ENCODE measurements around the gene EPHX1.

EPHX1 gene

DNA sequence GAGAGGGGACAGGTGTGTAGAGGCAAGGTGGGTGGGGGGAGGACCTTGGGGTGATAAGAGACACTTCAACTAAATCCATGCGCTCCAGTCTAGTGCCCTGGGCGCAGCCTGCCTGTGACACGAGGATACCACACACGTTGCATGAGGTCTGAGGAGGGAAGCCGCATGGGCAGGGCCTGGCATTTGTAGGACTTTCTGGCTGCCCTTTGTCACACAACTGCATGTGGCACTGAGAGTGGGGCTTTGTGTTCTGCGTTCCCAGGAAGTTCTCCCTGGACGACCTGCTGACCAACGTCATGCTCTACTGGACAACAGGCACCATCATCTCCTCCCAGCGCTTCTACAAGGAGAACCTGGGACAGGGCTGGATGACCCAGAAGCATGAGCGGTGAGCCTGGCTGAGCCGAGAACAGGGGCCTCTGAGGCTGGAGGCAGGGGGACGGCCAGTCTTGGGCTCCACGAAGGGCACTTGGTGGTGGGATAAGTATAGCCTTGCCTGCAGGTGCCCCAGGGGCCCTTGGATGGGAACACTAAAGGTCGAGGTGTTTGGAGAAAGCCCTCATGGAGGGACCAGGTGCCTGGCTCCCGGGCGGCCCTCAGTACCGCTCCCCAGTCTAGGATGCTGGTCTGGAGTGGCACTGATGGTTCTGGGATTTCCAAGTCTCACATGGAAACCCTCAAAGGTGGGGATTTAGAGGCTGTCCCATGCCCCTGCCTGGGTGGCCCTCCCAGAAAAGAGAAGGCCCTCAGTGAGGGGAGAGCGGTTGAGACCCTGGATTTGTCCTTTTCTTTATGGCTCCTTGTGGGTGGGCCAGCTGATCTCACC lies 34.5 kb downstream of the EPHX1 start:
- DNase-seq, result no peak

DNA sequence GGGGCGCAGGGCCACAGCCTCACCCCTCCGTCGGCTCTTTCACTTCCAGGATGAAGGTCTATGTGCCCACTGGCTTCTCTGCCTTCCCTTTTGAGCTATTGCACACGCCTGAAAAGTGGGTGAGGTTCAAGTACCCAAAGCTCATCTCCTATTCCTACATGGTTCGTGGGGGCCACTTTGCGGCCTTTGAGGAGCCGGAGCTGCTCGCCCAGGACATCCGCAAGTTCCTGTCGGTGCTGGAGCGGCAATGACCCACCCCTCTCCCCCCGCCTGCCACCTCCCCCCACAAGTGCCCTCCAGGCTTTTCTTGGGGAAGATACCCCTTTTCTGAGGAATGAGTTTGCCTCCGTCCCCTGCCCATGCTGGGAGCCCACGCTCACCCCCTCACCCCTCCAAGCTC lies 35.2 kb downstream of the EPHX1 start:
- DNase-seq, result no peak

DNA sequence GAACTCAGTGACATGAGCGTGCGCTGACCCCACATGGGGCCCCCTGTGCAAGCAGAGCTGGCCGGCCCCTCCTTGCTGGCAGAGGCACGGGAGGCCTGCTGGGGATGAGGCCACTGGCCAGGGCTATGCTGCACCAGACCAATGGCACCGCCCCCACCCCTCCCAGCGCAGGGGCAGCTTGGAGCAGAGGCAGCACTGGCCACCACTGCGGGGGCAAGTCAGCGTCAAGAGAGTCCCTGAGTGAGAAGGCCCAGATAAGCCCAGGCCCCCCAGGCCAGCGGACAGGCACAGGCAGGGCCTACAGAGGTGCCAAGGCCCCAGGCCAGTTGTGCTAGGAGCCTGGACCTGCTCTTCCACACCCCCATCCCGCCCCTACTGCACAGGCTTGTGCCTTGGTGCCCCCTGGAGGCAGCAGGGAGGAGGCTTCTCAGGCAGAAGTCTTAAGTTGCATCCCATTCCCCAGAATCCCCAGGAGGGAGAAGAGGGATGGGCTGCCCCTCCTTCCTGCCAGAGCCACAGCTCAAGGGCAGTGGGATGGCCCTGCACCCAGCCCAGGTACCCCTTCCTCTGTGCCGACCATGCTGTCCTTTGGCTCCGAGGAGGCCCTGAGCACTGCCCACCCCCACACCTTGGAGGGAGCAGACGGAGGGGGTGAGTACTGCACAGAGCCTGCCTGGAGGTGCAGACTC lies 35.8 kb downstream of the EPHX1 start:
- no peak for DNase-seq

DNA sequence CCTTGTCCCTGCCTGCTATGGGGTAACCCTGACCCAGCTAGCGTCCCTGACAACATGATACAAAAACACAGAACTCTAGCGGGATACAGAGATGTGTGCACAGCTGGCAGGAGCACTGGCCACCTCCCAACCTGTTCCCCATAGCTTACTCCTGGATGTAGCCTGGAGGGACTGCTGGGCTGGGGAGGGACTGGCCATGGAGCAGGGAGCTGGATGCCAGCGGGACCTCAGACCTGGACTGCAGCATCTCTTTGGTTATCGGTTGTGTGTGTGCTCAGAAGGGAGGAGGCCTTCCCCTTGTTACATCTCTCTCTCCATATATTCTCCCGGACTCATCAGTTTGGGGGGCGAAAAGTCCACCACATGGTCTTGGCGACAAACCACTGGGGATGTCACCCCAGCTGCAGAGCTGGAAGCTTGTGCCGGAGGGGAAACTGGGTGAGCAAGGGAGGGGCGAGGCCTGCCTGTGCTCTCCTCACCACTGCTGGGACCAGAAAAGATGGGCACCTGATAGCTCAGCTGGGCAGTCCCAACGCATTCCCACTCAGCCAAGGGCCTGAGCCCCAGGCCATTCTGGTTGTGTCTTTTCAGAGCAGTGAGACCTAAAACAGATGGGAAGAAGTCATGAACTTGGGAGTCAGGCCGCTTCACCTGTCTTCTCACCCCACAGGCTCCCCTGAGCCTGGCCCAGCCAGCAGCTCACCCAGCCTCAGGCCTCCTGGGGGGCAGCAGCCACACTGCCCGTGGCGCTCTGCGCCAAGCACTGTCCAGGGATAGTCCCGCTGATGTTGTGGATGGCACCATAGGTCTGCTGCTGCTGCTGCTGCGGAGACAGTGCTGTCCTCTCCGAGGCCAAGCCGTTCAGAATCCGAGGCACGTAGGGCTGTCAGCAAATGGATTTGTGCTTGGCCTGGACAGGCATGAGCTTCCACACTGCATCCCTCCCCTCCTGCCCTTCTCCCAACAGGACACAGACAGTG lies 36.7 kb downstream of the EPHX1 start:
- DNase-seq, result no peak

DNA sequence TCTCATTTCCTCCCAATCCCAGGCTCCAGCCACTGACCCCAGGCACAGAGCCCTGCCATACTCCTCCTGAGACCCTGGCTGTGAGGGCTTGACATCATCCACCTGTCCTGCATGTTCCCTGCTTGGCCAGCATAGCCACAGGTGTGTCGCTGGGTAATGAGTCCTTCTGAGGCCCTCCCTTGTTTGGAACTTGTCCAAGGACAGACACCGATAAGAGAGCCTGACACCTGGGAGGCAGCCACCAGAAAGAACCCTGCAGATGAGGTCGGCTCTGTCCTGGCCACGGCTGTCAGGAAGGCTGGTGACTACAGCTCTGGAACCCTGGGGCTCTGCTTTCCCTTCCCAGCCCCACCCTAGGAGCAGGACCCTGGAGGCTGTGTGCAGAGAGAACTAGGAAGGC lies 37.7 kb downstream of the EPHX1 start:
- no peak for DNase-seq

DNA sequence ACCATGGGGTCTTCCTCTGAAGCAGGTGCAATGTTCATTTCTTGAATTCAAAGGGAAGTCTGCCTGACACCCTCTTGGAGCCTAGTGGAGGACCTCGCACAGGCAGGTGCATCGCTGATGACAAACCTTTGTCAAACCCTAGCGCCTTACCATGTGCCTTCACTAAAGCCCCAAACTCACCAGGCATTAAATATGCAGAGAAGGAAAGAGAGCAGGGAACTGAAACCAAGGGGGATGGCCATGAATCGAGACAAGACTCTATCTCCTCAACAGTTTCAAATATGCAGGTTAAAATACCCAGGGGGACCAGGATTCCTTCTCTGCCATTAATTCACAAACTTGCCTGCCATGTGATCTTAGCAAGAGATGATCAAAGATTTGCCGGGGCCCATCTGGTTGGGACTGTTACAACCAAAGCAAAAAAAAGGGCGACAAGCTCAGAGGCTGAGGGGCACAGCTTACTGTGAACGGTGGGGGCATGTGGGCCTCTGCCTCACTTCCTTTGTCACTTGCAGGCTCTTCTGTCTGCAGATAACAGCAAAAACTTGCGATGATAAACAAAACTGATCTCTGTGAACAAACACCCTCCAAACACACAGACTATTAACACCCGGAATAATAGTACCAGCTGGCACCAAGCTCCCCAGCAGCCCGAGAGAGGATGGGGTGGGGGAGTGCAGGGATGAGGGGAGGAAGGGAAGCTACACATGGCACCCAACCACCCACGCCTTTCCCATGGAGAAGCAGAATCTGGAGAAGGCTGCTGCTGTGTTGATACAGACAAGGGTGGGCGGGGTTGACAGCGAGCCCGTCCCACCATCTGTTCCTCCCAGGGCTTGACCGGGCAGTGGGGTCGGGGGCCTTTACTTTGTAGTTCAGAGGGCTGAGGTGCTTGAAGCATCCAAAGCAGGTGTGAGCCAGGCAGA lies 38.4 kb downstream of the EPHX1 start:
- peak; percentile 42 for DNase-seq

DNA sequence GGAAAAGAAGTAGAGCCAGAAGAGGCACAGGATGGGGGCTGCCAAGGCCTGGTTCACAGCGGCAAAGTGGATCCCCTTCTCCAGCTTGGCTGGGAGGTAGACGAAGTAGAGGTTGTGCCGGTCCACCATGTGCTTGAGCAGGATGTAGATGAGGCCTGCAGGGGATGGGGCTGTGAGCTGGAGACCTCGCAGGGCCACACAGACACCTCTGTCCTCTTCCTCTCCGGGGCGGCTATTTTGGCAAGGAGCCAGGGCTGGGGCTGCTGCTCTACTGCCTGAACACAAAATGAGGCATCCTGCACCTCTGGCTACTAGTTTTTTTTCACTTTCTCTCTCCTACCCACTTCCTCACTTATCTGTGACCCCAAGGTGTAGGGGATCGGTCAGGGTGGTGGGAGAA lies 40.0 kb downstream of the EPHX1 start:
- DNase-seq, result peak; percentile 36

DNA sequence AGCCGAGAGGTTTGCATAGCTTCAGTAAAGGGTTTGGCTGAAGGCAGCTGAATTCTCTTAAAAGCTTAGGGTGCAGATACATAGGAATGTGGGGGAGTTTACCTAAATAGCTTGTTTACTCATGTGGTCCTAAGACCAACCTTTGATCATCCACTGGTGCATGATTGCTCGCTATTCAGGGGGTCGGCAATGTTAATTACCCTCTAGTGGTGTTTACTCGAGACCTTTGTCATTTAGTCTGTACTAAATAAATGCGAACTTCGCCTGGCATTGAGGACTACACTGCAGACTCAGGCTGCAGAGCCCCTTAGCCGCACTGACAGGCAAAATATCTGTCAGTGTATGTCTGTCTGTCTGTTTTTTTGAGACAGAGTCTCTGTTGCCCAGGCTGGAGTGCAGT lies 40.4 kb downstream of the EPHX1 start:
- no peak for DNase-seq

DNA sequence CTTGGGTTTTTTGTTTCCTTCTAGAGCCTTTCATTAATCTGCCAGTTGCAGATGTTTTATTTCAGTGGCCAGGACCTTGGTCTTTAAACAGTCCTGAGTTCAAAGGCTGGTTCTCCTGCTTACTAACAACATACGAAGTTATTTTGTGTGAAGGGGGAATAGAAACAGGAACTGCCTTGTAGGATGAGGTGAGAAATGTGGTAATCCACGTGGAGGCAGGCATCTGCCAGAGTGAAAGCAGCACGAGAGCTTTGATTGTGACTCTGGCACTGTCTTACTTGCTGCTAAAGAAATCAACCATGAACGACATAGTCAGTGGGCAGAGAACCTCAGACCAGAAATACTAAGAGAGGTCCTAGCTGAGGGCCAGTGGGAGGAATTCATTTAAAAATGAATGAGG lies 41.9 kb downstream of the EPHX1 start:
- DNase-seq, result no peak

DNA sequence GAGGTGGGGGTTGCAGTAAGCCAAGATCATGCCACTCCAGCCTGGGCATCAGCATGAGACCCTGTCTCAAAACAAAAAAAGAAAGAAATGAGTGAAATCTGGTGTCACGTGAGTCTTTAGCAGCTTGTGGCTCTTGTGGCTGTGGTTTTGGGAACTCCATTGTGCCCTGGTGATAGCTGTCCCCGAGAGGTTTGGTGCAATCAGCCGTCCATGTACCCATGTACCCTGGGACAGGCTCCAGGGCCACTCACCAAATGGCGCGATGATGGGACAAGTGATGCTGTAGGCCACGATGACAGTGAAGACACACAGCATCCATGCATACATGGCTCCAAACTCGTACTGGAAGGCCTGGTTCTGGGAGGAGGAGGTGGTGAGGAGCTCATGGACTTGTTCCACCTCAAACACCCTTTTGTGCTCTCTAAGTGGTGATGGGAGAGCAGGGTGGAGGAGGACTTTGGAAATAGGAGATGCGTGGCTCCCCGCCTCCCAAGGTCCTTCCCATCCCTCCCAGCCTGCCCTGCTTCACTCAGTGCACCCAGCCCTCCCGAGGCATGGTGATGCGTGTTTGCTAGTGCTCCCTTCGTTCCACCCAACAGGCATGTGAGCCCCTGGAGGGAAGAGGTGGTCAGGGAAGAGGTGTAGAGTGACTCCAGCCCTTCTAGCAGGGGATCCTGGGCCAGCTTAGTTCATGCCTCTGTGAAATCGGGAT lies 42.6 kb downstream of the EPHX1 start:
- DNase-seq, result no peak

DNA sequence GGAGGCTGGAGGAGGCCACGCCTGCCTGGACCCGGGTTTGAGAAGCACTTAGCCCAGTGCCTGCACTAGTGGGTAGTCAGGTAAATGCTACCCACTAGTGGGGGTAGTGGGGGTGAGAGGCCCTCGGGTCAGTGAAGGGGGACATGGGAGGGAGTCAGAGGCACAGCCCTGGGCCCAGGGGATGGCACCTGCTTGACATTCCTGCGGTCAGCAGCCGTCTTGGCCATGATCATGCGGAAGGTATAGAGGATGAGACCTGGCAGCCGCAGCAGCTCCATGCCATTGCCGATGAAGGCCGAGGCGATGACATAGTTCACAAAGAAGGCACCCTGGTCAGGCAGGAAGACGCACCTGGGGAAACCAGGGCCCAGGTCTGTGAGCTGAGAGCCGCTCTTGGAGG lies 43.5 kb downstream of the EPHX1 start:
- DNase-seq, result no peak

DNA sequence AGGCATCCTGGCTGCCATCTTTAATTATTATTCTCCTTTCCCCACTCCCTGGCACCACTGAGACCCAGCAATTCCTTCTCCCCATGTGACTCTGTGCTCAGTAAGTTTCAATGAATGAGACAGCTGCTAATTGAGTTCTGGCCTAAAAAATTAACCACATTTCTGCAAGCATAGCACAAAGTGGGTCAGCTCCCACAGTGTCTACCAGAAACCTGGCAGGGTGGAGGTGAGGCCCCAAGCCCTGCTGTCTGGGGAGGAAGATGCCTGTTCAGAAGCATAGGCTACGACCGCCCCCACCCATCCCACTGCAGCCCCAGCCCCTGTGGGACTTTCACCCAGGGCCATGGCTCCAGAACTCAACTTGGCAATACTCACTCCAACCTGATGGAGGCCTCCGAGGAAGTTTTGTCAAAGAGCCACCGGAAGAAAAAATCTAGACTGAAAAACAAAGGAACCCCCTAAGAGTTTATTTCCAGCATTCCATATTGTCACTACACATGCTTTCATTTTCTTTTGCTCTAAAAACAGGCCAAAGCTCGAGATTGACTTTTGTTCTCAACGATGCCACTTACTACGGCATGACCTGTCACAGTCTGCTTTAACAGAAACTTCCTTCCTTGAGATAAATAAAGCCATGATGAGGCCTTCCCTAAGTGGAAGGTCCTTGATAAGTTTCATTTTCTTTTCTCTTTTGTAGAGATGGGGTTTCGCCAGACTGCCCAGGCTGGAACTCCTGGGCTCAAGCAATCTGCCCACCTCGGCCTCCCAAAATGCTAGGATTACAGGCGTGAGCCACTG lies 45.8 kb downstream of the EPHX1 start:
- DNase-seq, result no peak

DNA sequence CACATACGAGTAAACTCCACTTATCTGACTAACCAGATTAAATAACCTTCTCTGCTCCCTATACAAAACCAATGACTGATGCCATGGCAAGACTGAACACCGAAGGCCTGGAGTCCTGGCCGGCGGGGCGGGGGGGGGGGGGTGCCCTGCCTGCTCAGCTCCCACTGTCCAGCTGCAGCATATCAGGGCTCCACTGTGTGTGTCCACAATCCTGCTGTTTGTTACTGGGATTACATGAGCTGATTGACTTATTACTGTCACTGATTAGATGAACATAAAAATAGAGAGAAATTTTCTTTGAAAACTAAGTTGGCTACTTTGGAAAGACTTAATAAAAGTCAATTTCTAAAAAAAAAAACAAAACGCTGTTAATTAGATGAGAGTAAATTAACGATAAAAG lies 47.3 kb downstream of the EPHX1 start:
- DNase-seq, result no peak

DNA sequence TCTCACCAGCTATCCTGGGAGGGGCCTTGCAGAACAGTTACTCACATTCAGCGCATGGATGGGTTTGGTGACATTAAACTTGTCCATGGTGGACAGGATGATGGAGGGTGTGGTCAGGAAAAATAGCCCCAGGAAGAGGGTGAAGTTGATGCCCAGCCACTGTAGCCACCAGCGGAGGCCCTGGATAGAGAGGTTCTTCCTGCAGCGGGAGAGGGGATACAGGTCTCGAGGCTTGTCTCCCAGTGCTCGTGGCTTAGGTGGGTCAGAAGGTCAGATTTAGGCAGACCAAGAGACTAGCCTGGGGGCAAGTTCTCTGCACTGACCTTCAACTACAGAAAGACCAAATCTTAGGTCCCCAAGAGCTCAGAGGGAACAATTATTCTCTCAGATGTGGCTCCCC lies 49.2 kb downstream of the EPHX1 start:
- DNase-seq, result no peak

DNA sequence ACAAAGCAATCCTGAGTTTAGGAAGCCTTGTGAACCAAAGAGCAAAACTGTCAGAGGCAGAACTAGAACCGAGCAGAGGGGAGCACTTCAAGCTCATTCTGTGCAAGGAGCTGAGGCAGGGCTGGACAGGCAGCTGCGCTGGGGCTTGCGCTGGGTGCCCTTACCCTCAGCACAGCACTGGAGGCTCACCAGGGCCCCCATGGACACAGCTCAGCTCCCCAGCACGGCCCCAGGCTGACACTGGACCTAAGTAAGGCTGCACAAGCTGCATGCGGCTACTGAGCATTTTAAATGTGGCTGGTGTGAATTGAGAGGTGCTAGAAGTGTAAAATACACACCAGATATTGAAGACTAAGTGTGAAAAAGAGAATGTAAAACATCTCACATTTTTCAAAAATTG lies 50.2 kb downstream of the EPHX1 start:
- DNase-seq, result no peak

DNA sequence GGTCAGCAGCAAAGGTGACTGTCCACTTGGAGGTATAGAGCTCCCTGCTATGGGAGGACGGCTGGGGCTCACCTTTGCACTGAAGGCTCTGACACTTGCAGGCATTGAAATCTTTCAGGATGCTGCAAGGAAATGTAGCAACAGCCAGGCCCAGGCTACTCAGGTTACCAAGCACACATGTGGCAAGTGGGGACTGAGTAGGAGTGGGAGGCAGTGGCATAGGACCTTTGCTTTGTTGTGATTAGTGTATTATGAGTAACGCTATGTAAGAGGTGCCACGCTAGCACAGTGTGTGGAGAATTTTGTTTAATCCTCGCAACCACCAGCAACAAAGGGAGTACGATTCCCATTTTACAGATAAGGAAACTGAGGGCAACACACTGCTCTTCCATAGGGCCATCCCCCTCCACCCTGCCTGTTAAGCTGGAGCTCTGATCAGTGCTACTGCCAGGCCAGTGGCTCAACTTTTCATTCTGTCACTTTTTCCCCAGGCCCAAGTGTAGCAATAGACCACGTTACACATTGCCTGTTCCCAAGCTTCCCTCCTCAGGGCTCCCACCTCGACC lies 51.0 kb downstream of the EPHX1 start:
- DNase-seq, result no peak

DNA sequence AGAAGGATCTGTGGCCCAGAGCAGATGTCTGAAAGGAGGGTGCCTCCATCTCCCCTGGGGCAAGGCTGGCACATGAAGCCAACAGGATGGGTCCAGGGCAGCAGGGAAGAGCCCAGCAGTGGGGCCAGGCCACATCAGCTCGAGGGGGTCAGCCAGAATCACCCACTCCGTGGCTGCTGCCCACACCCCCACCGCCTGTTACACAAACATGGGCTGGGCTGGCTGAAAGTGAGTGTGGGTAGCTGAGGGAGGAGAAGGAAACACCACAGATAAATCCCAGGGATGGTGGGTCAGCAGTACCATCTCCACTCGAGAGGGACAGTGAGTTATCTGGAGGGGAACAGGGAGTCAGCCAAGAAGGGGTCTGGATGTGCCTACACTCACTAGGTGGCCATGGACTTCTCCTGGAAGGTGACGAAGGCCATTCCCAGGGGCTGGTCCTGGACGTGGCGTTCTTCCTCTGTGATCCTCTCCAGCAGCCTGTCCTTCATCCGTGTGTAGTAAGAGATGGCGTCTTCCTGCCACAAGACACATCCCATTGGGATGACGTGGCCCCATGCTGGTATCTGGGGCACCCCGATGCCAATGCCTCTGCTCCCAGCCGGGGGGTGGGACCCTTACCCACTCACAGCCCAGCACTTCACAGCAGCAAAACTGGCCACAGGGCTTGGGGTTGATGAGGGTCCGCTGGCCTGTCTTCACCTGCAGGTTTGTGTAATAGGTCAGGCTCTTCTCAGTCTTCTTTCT lies 52.1 kb downstream of the EPHX1 start:
- DNase-seq, result no peak

DNA sequence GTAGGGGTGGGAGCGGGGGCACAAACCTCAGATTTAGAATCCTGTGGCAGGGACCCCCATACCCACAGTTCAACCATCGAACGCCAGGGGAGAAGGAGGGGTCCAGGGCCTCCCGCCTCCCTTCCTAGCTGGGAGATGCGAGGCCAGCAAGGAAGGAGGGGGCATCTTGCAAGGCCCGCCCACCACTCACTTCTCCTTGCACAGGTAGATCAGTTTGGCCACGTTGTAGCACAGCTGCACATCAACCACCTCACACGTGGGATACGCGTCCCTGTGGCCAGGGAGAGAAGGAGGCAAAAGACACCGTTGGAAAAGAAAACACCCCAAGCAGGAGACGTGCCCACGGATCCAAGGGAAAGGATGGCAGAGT lies 52.6 kb downstream of the EPHX1 start:
- DNase-seq, result no peak

DNA sequence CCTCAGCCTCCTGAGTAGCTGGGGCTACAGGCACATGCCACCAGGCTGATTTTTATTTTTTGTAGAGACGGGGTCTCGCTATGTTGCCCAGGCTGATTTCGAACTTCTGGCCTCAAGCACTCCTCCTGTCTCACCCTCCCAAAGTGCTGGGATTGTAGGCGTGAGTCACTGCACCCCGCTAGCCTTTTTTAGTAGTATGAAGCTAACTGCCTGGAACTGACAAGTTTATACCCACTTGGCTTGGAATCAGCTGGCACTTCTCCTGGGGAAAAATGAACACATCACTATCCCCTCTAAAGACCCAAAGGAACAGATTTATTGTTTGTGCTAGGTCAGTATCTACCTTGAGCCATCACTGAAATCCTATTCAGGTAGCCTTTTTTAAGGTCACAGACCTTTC lies 53.2 kb downstream of the EPHX1 start:
- no peak for DNase-seq

DNA sequence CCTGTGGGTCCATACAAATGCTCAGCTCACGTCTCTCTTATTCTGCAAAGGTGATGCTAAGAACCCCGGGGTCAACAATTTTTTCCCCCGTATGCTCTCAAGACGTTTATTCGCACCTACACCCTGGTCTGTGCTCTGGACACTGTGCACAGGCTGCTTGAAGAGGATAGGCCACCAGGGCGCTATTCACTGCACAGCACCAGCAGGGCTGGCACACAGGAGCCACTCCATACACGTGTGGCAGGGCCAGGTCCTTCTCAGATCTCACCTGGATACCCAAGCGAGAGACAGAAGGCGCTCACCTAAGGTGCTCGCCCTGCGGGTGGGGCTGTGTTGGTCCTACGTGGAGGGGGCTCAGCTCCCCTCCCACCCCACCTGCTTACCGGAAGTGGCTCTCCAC lies 55.6 kb downstream of the EPHX1 start:
- no peak for DNase-seq

All from CD4-positive, alpha-beta T cell treated with Interleukin-15 for 1 hour (primary cell).